ENCODE data around the gene MYO3B. TPM values are rescaled to one million over a fixed set of nuclear protein-coding genes. Genes with fewer than 3 reads are reported as not detected.
"Not testable (repeated sequence)": the region's sequence is repeated elsewhere in the genome, so short reads cannot be mapped to it uniquely, and the experiment has no call there.

Gene MYO3B
- total RNA-seq, 2 donors from 2014 or later: 5.2 to 10.9 TPM

- H3K27me3 ChIP-seq (ENCODE audit: control insufficient read depth, insufficient read depth, low read length, poor library complexity, severe bottlenecking): no peaks in the 10 kb centered on the region
- no peaks in the 10 kb centered on the region for H3K36me3 ChIP-seq (ENCODE audit: control insufficient read depth, insufficient read depth, low read length)
- Mint-ChIP-seq H3K4me3 (no peak overlapping the region), H3K27me3 (ENCODE audit: insufficient read depth) (no peaks in the 10 kb centered on the region), H3K9me3 (no peaks in the 10 kb centered on the region), H3K4me1 (peaks cover 3% of the 10 kb centered on the region), H3K27ac (no peak overlapping the region), H3K36me3 (ENCODE audit: low read depth) (no peaks in the 10 kb centered on the region)
- H3K4me1 ChIP-seq (ENCODE audit: control insufficient read depth, insufficient read depth, low read length): no peaks in the 10 kb centered on the region
- no peak overlapping the region for H3K4me3 ChIP-seq (ENCODE audit: low read length)
- 94 to 96% methylated on average over 3 of the region's 3 CpGs for WGBS, 2 experiments (ENCODE audit: insufficient coverage in 1 of 2, insufficient read length in 1 of 2)
- DNase-seq: no peak
- H3K9me3 ChIP-seq (ENCODE audit: control insufficient read depth, low read length): no peaks in the 10 kb centered on the region
- no peak overlapping the region for H3K9ac ChIP-seq (ENCODE audit: extremely low read depth, low read length, poor library complexity, severe bottlenecking)
- no peak overlapping the region for H3K27ac ChIP-seq (ENCODE audit: low read depth, low read length)
- no peak for TF ChIP-seq CTCF (conservative IDR thresholded peaks at IDR 0.05)
Measured at GRCh38 chr2:170607171-170607570, 429.2 kb downstream of the MYO3B start.

- Mint-ChIP-seq H3K36me3 (ENCODE audit: low read depth) (no peaks in the 10 kb centered on the region), H3K27ac (no peak overlapping the region), H3K27me3 (ENCODE audit: insufficient read depth) (no peaks in the 10 kb centered on the region), H3K9me3 (no peaks in the 10 kb centered on the region), H3K4me1 (peaks cover 3% of the 10 kb centered on the region), H3K4me3 (no peak overlapping the region)
- peaks cover 16% of the 10 kb centered on the region for H3K9me3 ChIP-seq (ENCODE audit: control insufficient read depth, low read length)
- H3K27me3 ChIP-seq (ENCODE audit: control insufficient read depth, insufficient read depth, low read length, poor library complexity, severe bottlenecking): no peaks in the 10 kb centered on the region
- no peak overlapping the region for H3K4me3 ChIP-seq (ENCODE audit: low read length)
- H3K27ac ChIP-seq (ENCODE audit: low read depth, low read length): no peak overlapping the region
- no peak for TF ChIP-seq CTCF (conservative IDR thresholded peaks at IDR 0.05)
- H3K36me3 ChIP-seq (ENCODE audit: control insufficient read depth, insufficient read depth, low read length): no peaks in the 10 kb centered on the region
- no peaks in the 10 kb centered on the region for H3K4me1 ChIP-seq (ENCODE audit: control insufficient read depth, insufficient read depth, low read length)
- WGBS, 2 experiments (ENCODE audit: insufficient coverage in 1 of 2, insufficient read length in 1 of 2): 89 to 100% methylated on average over 1 of the region's 2 CpGs
- no peak for DNase-seq
- H3K9ac ChIP-seq (ENCODE audit: extremely low read depth, low read length, poor library complexity, severe bottlenecking): no peak overlapping the region
Measured at GRCh38 chr2:170610615-170611014, 432.7 kb downstream of the MYO3B start.

GRCh38 chr2:170618948-170619347, 441.0 kb downstream of the MYO3B start:
- H3K4me3 Mint-ChIP-seq; H3K27me3 Mint-ChIP-seq (ENCODE audit: insufficient read depth); H3K9ac ChIP-seq (ENCODE audit: extremely low read depth, low read length, poor library complexity, severe bottlenecking); H3K4me1 Mint-ChIP-seq; H3K27ac Mint-ChIP-seq; H3K4me3 ChIP-seq (ENCODE audit: low read length); H3K4me1 ChIP-seq (ENCODE audit: control insufficient read depth, insufficient read depth, low read length); H3K27me3 ChIP-seq (ENCODE audit: control insufficient read depth, insufficient read depth, low read length, poor library complexity, severe bottlenecking); H3K36me3 ChIP-seq (ENCODE audit: control insufficient read depth, insufficient read depth, low read length); H3K27ac ChIP-seq (ENCODE audit: low read depth, low read length); DNase-seq: not testable (repeated sequence)
- peaks cover 15% of the 10 kb centered on the region for H3K36me3 Mint-ChIP-seq (ENCODE audit: low read depth)
- H3K9me3 ChIP-seq (ENCODE audit: control insufficient read depth, low read length): peaks cover 42% of the 10 kb centered on the region
- 95 to 100% methylated on average over 1 to 5 of the region's 7 CpGs for WGBS, 2 experiments (ENCODE audit: insufficient coverage in 1 of 2, insufficient read length in 1 of 2)
- peaks cover 44% of the 10 kb centered on the region for H3K9me3 Mint-ChIP-seq

GRCh38 chr2:170635094-170635493, 457.1 kb downstream of the MYO3B start:
- Mint-ChIP-seq H3K4me1 (peaks cover 12% of the 10 kb centered on the region), H3K36me3 (ENCODE audit: low read depth) (peaks cover 29% of the 10 kb centered on the region), H3K9me3 (peaks cover 39% of the 10 kb centered on the region)
- H3K36me3 ChIP-seq (ENCODE audit: control insufficient read depth, insufficient read depth, low read length); H3K4me3 ChIP-seq (ENCODE audit: low read length); DNase-seq; H3K27me3 Mint-ChIP-seq (ENCODE audit: insufficient read depth); H3K27ac ChIP-seq (ENCODE audit: low read depth, low read length); H3K27ac Mint-ChIP-seq; H3K4me3 Mint-ChIP-seq; H3K9ac ChIP-seq (ENCODE audit: extremely low read depth, low read length, poor library complexity, severe bottlenecking); H3K9me3 ChIP-seq (ENCODE audit: control insufficient read depth, low read length); H3K4me1 ChIP-seq (ENCODE audit: control insufficient read depth, insufficient read depth, low read length); H3K27me3 ChIP-seq (ENCODE audit: control insufficient read depth, insufficient read depth, low read length, poor library complexity, severe bottlenecking): not testable (repeated sequence)
- 96% methylated on average over 2 of the region's 4 CpGs; no CpG with 5 or more reads in 1 of the 2 experiments for WGBS, 2 experiments (ENCODE audit: insufficient coverage in 1 of 2, insufficient read length in 1 of 2)
